IPS-NIHi7 (cell line): Measurements from ENCODE around the gene SGCA.
A peak's percentile ranks its signal among the peaks of the same experiment; 100 is the strongest.

Experiments
- DNase-seq: peaks from one replicate; pipeline ENCODE4 v3.0.0; 2012; ENCODE audit warnings: mixed read lengths; ENCODE audit errors: extremely low spot score

Gene SGCA

DNA sequence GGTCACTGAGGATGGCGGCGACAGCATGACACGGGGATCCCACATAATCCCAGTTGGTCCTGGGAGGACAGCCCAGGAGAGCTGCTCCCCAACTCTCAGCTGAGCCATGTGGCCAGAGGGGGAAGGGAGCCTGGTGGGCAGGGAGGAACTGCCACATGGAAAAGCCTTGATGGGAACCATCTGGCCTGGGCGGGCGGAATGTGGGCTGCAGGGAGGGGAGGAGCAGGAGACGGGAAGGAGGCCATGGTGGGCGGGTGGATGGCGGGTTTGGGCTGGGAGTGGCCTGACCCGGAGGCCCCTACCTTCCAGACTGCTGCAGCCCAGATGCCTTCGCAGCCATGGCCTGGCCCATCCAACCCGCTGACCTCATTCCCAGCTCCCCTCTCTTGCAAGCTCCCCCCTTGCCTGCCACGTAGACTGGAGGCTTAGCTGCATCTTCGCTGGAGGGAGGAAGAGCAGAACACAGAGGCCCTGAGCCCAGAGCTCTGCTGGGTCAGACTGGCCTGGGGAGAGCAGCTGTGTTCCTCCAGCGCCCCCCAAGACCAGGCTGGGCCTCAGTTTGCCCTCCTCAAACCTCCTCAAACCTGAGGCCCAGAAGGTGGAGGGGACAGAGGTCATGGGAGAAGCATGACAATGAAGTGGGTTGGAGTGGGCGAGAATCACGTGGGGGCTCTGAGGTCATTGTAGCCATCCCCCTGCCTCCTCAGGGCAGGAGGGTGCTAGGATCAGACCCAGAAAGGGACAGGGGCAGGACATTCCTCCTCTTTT lies 43.9 kb downstream of the SGCA start:
- peak; percentile 85 for DNase-seq

GRCh38 chr17:50210240-50211225 lies 44.7 kb downstream of the SGCA start:
- DNase-seq = peak; percentile 85

- no peak for DNase-seq
Measured at GRCh38 chr17:50211249-50212120, 45.7 kb downstream of the SGCA start.

- no peak for DNase-seq
Measured at GRCh38 chr17:50212121-50212843, 46.5 kb downstream of the SGCA start.

DNA sequence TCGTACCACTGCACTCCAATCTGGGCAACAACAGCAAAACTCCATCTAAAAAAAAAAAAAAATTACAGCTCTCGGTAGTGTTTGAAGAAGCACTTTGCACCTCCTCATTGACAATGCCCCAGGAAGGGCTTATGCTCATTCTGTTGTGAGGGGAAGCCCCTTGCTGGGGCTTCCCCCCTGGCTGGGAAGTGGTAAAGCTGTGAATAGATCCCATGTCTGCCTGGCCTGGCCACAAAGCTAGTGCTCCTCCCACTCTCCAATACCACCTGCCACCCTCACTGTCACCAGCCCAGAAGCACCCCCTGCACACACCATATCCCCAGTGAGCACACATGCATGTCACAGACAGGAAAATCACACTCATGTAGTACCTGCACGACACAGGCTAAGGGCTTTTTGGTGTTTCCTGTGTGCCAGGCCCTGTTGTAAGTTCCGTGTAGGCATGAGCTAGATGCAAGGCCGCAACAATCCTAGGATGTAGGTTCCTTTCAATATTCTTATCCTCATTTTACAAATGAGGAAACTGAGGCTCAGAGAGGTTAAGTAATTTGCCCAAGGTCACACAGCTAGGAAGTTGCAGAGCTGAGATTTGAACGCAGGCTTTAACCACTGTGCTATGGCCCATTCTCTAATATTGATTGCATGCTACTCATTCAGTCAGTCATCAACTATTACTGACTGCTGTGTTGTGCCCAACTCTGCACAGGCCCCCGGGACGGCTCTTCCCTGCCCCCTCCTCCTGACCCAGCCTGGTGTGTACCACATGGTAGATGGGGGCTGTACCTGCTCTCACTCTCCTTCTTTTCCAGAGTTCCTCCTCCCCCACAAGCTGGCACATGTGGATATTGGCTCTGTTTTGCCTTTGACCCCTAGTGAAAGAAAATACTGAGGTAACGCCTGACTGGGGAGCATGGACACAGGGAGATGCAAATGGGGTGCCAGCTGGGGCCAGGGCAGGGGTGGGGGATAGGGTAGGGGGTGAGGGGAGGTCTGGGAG lies 47.5 kb downstream of the SGCA start:
- peak; percentile 77 for DNase-seq

GRCh38 chr17:50214976-50215760 lies 49.4 kb downstream of the SGCA start:
- DNase-seq = no peak

DNA sequence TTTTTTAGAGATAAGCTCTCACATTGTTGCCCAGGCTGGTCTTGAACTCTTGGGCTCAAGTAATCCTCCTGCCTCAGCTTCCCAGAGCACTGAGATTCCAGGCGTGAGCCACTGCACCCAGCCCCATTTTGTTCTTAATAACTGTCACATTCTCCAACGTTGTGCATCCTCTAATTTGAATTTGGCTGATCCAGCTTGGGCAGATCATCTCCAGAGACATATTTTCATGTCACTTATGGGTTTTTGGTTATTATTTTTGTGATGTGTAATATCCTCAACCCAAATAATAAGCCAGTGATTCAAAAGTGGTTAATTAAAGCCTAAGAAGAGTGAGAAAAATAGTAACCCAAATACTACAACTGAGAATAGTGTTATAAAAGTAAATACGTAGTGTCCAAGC lies 51.8 kb downstream of the SGCA start:
- no peak for DNase-seq

DNA sequence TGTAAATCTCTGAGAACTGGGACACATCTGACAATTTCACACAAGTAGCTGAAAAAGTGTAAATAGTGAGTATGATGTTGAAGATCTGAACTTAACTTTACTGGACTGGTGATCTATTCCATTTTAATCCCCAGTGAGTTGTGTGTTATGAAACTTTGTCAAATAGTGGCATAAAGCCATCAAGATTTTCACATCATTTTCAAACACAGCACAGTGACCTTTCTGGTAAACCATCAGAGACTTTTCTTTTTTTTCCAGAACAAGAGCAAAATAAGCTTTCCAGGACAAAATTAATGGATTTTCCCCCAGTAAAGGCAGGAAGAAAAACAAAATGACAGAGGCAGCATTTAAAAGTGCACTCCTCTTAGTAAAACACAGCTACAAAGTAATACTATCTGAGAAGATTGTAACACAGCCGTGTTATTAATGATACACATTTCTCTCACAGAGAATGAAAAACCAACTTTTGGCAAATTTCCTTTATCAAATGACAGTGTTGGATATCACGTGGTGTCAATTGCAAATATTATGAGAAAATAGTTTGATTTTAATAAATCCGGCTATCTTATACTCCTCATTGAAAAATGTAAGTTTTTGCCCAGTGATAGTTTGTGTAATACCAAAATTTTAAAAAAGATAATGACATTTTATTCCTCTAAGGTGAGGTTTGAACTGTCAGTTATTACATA lies 52.4 kb downstream of the SGCA start:
- DNase-seq = no peak

DNA sequence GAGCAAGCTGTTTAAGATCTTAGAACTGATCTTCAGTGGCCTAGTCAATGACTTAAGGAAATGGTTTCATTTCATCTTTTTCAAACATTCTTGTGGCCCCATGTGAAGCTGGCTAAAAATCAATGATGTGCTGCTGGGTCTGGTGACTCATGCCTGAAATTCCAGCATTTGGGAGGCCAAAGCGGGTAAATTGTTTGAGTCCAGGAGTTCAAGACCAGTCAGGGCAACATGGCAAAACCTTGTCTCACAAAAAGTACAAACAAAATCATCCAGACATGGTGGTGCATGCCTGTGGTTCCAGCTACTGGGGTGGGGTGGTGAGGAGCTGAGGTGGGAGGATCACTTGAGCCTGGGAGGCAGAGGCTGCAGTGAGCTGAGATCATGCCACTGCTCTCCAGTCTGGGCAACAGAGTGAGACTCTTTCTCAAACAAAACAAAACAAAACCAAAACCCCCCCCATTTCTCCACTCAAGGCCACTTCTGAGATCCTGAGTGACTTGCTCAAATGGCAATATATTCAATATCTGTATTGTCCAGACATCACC lies 53.0 kb downstream of the SGCA start:
- DNase-seq = no peak

- DNase-seq = no peak
Measured at GRCh38 chr17:50219342-50219741, 53.5 kb downstream of the SGCA start.

DNA sequence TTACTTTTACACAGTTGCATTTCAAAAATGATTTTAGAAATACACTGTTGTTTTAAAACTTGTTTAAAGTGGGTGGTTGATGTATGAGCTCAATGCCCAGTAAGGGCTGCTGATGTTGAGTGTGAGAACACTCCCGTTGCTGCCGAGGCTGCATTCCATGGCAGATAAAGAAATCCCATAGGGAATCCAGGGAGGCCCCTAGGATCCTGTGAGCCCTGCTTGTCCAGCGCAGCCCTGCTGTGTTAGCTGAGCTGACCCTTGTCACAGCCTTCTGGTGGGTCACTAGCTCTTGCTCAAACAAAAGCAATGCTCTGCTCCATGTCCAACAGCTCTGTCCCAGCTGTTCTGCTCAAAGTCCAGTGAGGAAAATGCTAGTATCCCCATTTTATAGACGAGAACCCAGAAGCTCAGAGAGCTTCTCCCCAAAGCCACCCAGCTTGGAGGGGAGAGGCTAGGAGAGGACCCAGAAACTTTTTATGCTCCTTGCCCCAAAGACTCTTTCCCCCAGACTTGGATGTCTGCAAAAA lies 54.2 kb downstream of the SGCA start:
- DNase-seq = peak; percentile 54

- DNase-seq = no peak
Measured at GRCh38 chr17:50220811-50221210, 55.0 kb downstream of the SGCA start.

DNA sequence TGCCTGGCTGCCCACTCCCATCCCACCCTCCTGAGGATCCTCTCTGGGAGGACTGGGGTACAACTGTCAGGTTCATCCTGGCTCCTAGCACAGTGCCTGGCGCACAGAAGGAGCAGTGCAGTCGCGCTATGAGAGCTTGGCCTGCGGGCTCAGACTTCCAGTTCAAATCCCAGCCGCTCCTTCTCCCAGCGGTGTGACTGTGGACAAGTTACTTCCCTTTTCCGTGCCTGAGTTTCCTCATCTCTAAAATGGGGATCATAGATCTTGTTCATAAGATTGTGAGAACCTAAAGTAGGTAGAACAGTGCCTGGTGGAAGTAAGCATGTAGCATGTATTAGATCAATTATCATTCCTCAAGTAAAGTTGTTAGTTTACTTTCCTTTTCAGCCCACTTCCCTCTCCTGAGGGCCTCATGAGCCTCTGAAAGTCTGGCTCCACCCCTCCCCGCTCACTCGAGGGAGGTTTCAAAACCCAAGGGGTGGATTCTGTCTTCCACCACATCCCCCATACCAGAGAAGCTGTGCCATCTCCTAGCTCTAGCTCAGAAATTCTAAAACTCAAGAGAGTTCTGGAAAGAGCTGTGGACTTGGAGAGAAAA lies 55.6 kb downstream of the SGCA start:
- no peak for DNase-seq

- DNase-seq = no peak
Measured at GRCh38 chr17:50221864-50222545, 56.2 kb downstream of the SGCA start.

DNA sequence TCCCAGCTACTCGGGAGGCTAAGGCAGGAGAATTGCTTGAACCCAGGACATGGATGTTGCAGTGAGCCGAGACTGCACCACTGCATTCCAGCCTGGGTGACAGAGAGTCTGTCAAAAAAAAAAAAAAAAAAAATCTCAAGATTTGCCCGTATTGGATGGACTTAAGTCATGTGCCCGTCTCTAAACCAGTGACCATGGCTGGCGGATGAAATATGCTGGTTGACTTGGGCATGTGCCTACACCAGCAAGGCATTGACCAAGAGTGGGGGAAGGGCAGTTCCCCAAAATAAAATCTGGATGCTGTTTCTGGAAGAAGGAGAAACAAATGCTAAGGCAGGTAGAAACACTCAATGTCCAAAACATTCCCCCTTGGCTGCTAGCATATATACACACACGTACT lies 57.1 kb downstream of the SGCA start:
- DNase-seq = no peak
